Lung (tissue), 12 donors: ENCODE data around the gene C2orf49. TPM values are rescaled to one million over a fixed set of nuclear protein-coding genes. Genes with fewer than 3 reads are reported as not detected.

Source experiments
- ATAC-seq: fragments of 200-7000 bp; cut with Tn5 transposase; one replicate; pipeline ENCODE4 v1.9.1; 2020; ENCODE audit warnings: moderate number of reproducible peaks; ENCODE audit not compliant: insufficient read depth, low FRiP score
- DNase-seq, 3 donors: peaks; one replicate each; pipeline ENCODE4 v3.0.0-alpha.2; 2013 to 2017
- H3K27ac ChIP-seq, 2 donors: one replicate each; pipeline ENCODE4 v1.5.1; 2013; ENCODE audit warnings: mild to moderate bottlenecking in 2 of 2, moderate library complexity in 2 of 2, control low read depth in 1 of 2, inconsistent platforms in 1 of 2, low read depth in 1 of 2, low read length in 1 of 2
- H3K27me3 ChIP-seq, 3 donors: one replicate each; pipeline ENCODE4 v1.5.1; 2013; ENCODE audit warnings: low read length in 2 of 3; ENCODE audit not compliant: control insufficient read depth in 3 of 3, insufficient read depth in 3 of 3
- H3K36me3 ChIP-seq, 4 donors: one replicate each; pipeline ENCODE4 v1.5.1; 2013; ENCODE audit warnings: low read length in 4 of 4, mild to moderate bottlenecking in 1 of 4, moderate library complexity in 1 of 4; ENCODE audit not compliant: control insufficient read depth in 4 of 4, insufficient read depth in 4 of 4
- H3K4me1 ChIP-seq, 5 donors: one replicate each; pipeline ENCODE4 v1.5.1; 2013; ENCODE audit warnings: low read length in 5 of 5, mild to moderate bottlenecking in 2 of 5, moderate library complexity in 1 of 5; ENCODE audit not compliant: control insufficient read depth in 5 of 5, insufficient read depth in 5 of 5
- H3K4me3 ChIP-seq: one replicate; pipeline ENCODE4 v1.5.1; 2013; ENCODE audit warnings: mild to moderate bottlenecking, control low read depth, moderate library complexity
- H3K9ac ChIP-seq, 2 donors: one replicate each; pipeline ENCODE4 v1.5.1; 2013; ENCODE audit warnings: low read length in 2 of 2, control low read depth in 1 of 2; ENCODE audit not compliant: insufficient read depth in 1 of 2
- H3K9me3 ChIP-seq, 4 donors: one replicate each; pipeline ENCODE4 v1.5.1; 2013; ENCODE audit warnings: low read length in 3 of 4, mild to moderate bottlenecking in 1 of 4, moderate library complexity in 1 of 4; ENCODE audit not compliant: control insufficient read depth in 4 of 4, insufficient read depth in 3 of 4
- CTCF ChIP-seq: IDR thresholded peaks from 2 replicates; pipeline ENCODE4 v1.5.1; 2012; ENCODE audit warnings: mild to moderate bottlenecking; ENCODE audit errors: control extremely low read depth, extremely low read depth
- WGBS, 2 donors: extraction: QIAGEN DNeasy Blood & Tissue Kit; methylation state at CpG; one replicate each; pipeline ENCODE4 v1.1.7; 2013; 5-methylcytosine and 5-hydroxymethylcytosine counted together
- polyA plus RNA-seq, 2 donors: library from polyadenylated mRNA; stranded (reverse); fragments of 200-250 nt; gene quantifications; one replicate each; pipeline ENCODE4 v1.2.1, GENCODE V29; 2013
- total RNA-seq, 2 donors: library from RNA; depleted of rRNA in 1 of 2; stranded (reverse); fragments of >200 nt in 1 of 2; gene quantifications; one replicate each; pipeline ENCODE4 v1.2.1, GENCODE V29; 2014 to 2021
- donor health status: control.
- donor health status: control.
- donor health status: Bipolar disorder and iron deficiency.
- donor health status: healthy.
- donor health status: DM: yes; HTN: yes; CAD: no.

Gene C2orf49
- total and polyA plus RNA-seq, 4 donors = 7.6 to 18.7 (median 10.7) TPM

DNA sequence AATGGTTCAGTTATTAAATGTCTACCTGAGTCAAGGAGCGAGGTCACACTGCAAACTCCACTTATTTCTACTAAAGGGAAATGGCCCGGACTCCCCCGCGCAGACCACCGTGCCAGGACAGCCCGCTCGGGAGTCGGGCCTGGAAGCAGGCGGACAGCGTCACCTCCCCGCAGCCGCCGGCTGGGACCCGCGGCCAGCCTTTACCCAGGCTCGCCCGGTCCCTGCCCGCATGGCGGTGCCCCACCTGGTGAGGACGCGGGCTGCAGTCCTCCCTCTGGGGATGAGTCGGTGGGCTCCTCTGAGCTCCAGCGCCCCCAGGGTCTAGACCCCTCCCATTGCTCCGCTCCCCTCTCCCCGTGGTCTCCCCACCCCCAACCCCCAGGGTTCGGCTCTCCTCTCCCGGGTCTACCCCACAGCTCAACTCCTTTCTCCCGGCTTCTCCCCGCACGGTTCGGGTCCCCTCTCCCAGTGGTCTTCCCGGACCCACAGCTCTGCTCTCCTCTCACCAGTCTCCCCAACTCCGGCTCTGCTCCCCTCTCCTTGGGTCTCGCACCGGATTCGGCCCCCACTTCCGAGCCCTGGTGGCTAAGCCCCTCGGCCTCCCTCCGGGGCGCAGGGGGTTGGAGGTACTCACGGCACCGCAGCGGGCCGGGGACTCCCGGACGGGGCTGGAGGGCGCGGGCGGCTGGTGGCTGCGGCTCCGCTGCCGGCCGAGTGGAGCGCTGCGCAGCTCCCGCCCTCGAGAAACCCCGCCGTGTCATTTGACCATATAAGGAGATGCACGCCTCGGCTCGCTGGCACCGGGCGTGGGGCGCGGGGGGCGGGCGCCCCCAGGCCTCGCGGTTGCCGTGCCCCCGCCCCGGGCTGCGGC is 61.2 kb downstream of the C2orf49 start, which contains the start of gene FHL2:
Gene FHL2 (minus strand): TSS at position 716 of the 871 bp plus-strand sequence. CDS start 12,535 bp downstream, outside the sequence.
- 3 to 5% methylated on average over 65 to 74 of the region's 74 CpGs for WGBS, 2 donors
- ATAC-seq (peak; percentile 90), DNase-seq (peak; percentile 77 to 82 (median 81))
- H3K36me3 ChIP-seq = no peaks in the 10 kb centered on the region
- peaks cover 0 to 14% (median 0%) of the 10 kb centered on the region in 5 donors for H3K4me1 ChIP-seq
- peak within 1 kb of the TSS in 1 of 2 donors; percentile 33 for H3K9ac ChIP-seq
- H3K4me3 ChIP-seq = peak within 1 kb of the TSS; percentile 34
- H3K9me3 ChIP-seq = no peaks in the 10 kb centered on the region
- peak within 1 kb of the TSS; percentile 13 to 84 for H3K27ac ChIP-seq
- peaks cover 0 to 30% (median 13%) of the 10 kb centered on the region in 3 donors for H3K27me3 ChIP-seq
- peak; percentile 14 for TF ChIP-seq CTCF

Other genes with a start within 250 kb of the C2orf49 start
- not detected for gene GPR45, start 95.8 kb upstream of the C2orf49 start, total RNA-seq
- not detected for gene GPR45, start 95.8 kb upstream of the C2orf49 start, polyA plus RNA-seq
- 10 to 100 TPM; 14.6 to 19.7 TPM for gene TGFBRAP1, start 7.8 kb upstream of the C2orf49 start, total RNA-seq
- gene TGFBRAP1, start 7.8 kb upstream of the C2orf49 start, polyA plus RNA-seq = 1 to 10 TPM; 4.0 to 9.4 TPM
- 10 to 100 TPM in 1 of 2 donors, 1 to 10 TPM in 1; 6.8 to 12.8 TPM for gene FHL2, start 61.5 kb downstream of the C2orf49 start, total RNA-seq
- gene FHL2, start 61.5 kb downstream of the C2orf49 start, polyA plus RNA-seq = 10 to 100 TPM in 1 of 2 donors, 1 to 10 TPM in 1; 6.6 to 10.5 TPM